Measurements from ENCODE around the gene RASA3. TPM values are rescaled to one million over a fixed set of nuclear protein-coding genes. Genes with fewer than 3 reads are reported as not detected.

RASA3 gene
- total RNA-seq, 1 donor from 2014 or later, result 17.3 TPM

DNA sequence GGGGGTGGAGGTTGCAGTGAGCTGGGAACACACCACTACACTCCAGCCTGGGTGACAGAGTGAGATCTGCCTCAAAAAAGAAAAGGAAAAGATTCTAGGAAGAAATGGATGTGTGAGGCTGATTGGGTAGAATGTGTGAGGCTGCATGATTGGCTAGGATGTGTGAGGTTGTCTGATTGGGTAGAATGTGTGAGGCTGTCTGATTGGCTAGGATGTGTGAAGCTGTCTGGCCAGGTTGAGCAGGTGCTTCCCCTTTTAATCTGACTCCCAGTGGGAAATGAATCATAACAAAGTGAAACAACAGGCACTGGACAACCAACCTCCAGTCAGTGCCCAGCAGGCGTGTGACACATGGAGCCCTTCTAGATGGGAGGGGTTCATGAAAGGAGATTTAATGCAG lies 173.2 kb downstream of the RASA3 start:
- H3K4me1 ChIP-seq, result no peaks in the 10 kb centered on the region
- no peak overlapping the region for H3K27ac ChIP-seq
- H3K4me3 ChIP-seq, result no peak overlapping the region
- DNase-seq, result no peak
- peak; percentile 55 for ATAC-seq
- H3K9me3 ChIP-seq, result no peaks in the 10 kb centered on the region
- no peak for TF ChIP-seq CTCF (IDR thresholded peaks at IDR 0.05)
- no peaks in the 10 kb centered on the region for H3K36me3 ChIP-seq
- intact Hi-C loops (cut with DNase I), result no loop called here
- H3K27me3 ChIP-seq, result no peaks in the 10 kb centered on the region

DNA sequence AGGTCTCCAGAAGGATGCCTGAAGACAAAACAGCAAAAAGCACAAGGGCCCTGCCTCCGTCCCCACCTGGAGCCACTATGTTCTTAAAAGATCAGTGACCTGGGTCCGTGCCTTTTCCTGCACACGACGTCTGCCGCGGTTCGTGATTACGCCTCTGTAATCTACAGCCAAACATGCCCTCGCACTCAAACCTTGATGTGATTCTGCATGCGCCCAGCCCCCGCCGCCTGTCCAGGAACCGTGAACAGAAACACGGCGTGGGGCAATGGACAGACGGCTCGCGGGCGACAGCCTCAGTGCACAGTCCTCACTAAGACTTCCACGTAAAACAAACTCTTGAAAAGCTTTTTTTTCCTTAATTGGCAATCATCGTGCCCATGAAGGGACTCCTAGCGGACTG lies 174.1 kb downstream of the RASA3 start:
- TF ChIP-seq CTCF (IDR thresholded peaks at IDR 0.05), result no peak
- no peaks in the 10 kb centered on the region for H3K27me3 ChIP-seq
- no peak for DNase-seq
- H3K27ac ChIP-seq, result no peak overlapping the region
- ATAC-seq, result no peak
- no peak overlapping the region for H3K4me3 ChIP-seq
- H3K9me3 ChIP-seq, result no peaks in the 10 kb centered on the region
- H3K4me1 ChIP-seq, result no peaks in the 10 kb centered on the region
- H3K36me3 ChIP-seq, result no peaks in the 10 kb centered on the region
- intact Hi-C loops (cut with DNase I), result no loop called here

DNA sequence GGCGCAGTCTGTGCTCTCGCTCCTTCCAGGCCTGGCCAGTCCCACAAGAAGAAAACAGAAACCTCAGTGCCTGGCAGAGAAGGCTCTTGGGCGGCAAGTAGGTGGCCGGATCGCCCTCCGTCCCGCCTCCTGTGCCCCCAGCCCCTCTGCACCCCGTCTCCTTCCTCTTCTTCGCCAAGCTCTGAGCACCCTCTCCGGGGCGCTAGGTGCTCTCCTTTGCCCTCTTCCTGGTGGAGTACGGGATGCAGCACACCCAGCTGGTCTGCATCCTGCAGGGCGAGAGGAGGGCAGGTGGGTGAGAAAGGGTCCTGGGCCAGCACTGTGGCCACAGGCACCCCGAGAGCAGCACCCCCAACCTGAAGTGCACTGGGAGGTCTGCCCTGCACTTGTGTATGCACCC lies 175.9 kb downstream of the RASA3 start:
- intact Hi-C loops (cut with DNase I), result no loop called here
- no peaks in the 10 kb centered on the region for H3K9me3 ChIP-seq
- TF ChIP-seq CTCF (IDR thresholded peaks at IDR 0.05), result no peak
- no peak overlapping the region for H3K27ac ChIP-seq
- H3K4me1 ChIP-seq, result no peaks in the 10 kb centered on the region
- H3K27me3 ChIP-seq, result no peaks in the 10 kb centered on the region
- DNase-seq, result no peak
- no peak for ATAC-seq
- H3K36me3 ChIP-seq, result no peaks in the 10 kb centered on the region
- H3K4me3 ChIP-seq, result no peak overlapping the region

GRCh38 chr13:113955691-113956090 lies 176.7 kb downstream of the RASA3 start:
- DNase-seq, result no peak
- no peak overlapping the region for H3K27ac ChIP-seq
- H3K4me1 ChIP-seq, result no peaks in the 10 kb centered on the region
- no peak for ATAC-seq
- intact Hi-C loops (cut with DNase I), result no loop called here
- H3K27me3 ChIP-seq, result no peaks in the 10 kb centered on the region
- TF ChIP-seq CTCF (IDR thresholded peaks at IDR 0.05), result no peak
- H3K36me3 ChIP-seq, result no peaks in the 10 kb centered on the region
- no peak overlapping the region for H3K4me3 ChIP-seq
- no peaks in the 10 kb centered on the region for H3K9me3 ChIP-seq

- no peak for ATAC-seq
- no peaks in the 10 kb centered on the region for H3K9me3 ChIP-seq
- H3K27ac ChIP-seq, result no peak overlapping the region
- no peaks in the 10 kb centered on the region for H3K27me3 ChIP-seq
- intact Hi-C loops (cut with DNase I), result no loop called here
- no peak for DNase-seq
- TF ChIP-seq CTCF (IDR thresholded peaks at IDR 0.05), result no peak
- no peaks in the 10 kb centered on the region for H3K36me3 ChIP-seq
- no peaks in the 10 kb centered on the region for H3K4me1 ChIP-seq
- no peak overlapping the region for H3K4me3 ChIP-seq
These were observed 177.2 kb downstream of the RASA3 start for GRCh38 chr13:113955235-113955634.

Measured in upper lobe of right lung (tissue), 1 donor.